ENCODE data around the gene FOXL3. TPM values are rescaled to one million over a fixed set of nuclear protein-coding genes. Genes with fewer than 3 reads are reported as not detected.

Gene FOXL3
- total RNA-seq, 6 experiments from 2014 or later: not detected

DNA sequence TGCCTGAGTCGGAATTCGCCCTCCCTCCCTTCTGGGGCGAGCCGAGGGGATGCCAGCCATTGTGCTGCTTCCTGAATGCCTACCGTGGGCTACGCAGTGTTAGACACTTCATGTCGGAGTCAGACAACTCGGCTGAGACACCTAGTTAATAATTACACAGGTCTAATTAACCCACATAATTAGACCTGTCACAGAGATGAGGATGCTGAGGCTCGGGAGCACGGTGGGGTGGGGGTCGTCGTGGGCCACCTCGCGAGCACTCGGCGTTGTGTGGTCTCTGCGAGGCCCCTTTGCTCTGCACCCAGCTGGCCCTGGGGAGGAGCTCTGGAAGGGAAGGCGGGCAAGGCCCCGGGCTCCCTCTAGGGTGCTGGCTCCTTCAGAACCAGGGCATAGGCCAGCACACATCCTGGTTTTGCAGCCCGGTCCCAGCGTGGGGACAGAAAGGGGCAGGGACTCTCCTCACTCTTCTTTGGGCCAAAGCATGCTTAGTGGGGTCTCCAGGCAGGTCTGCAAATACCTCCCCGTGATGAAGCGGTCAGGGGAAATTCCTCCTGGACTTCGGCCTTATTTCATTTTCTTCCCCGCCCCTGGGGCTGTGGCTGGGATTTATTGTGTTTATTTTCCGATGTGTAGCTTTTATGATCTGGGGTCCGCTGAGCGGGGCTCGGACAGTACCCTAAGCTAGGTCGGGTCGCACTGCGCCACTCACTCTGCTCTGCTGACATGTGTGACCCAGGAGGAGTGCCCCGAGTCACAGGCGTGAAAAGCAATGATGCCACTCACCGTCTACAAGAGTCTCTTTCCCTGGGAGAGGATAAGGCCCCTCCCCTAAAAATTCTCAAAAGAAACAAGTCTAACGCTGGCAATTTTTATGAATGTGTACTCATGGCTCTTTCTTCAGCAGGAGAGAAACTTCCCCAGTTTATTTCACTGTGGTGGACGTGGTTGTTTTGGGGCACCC lies 4.9 kb upstream of the FOXL3 start:
- TF ChIP-seq POLR2A (IDR thresholded peaks at IDR 0.05): no peak
- TF ChIP-seq, protein P1, sequence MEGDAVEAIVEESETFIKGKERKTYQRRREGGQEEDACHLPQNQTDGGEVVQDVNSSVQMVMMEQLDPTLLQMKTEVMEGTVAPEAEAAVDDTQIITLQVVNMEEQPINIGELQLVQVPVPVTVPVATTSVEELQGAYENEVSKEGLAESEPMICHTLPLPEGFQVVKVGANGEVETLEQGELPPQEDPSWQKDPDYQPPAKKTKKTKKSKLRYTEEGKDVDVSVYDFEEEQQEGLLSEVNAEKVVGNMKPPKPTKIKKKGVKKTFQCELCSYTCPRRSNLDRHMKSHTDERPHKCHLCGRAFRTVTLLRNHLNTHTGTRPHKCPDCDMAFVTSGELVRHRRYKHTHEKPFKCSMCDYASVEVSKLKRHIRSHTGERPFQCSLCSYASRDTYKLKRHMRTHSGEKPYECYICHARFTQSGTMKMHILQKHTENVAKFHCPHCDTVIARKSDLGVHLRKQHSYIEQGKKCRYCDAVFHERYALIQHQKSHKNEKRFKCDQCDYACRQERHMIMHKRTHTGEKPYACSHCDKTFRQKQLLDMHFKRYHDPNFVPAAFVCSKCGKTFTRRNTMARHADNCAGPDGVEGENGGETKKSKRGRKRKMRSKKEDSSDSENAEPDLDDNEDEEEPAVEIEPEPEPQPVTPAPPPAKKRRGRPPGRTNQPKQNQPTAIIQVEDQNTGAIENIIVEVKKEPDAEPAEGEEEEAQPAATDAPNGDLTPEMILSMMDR (IDR thresholded peaks at IDR 0.05): no peak
- Histone ChIP-seq H3K4me3 (no peak overlapping the region), H3K4me1 (no peaks in the 10 kb centered on the region), H3K36me3 (no peaks in the 10 kb centered on the region), H3K27me3 (peaks cover 5 to 8% of the 10 kb centered on the region in 2 donors), H3K9me3 (no peaks in the 10 kb centered on the region), H3K27ac (no peak overlapping the region)
- peak in 1 of 3 donors; percentile 23 for DNase-seq
- intact Hi-C loops (cut with DNase I): no loop called here
- WGBS (ENCODE audit: insufficient coverage, low coverage, low lambda C conversion rate, missing lambda C conversion rate): 69% methylated on average over 16 of the region's 37 CpGs
- ATAC-seq: peak in 1 of 4 donors; percentile 7

DNA sequence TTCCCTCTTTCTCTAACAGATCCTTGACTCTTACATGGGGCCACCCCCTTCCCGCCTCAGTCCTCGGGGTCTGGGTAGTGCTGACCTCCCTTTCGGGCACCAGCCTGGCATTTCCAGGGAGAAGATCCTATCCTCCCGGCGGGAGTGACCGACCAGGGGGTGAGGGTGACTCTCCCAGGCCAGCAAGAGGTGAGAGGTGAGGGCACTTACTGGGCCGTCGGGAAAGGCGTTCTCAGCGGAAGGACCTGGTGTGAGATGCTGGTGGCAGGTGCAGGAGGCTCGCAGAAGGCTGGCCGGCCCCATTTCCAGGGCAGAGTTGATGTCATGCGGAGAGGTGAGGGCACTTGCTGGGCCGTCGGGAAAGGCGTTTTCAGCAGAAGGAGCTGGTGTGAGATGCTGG lies 4.2 kb upstream of the FOXL3 start:
- DNase-seq (peak in 1 of 3 donors; percentile 43), ATAC-seq (no peak)
- H3K4me1 ChIP-seq: no peaks in the 10 kb centered on the region
- no peaks in the 10 kb centered on the region for H3K9me3 ChIP-seq
- no peak for TF ChIP-seq POLR2A (IDR thresholded peaks at IDR 0.05)
- TF ChIP-seq, protein P1 (IDR thresholded peaks at IDR 0.05): no peak
- no peaks in the 10 kb centered on the region for H3K36me3 ChIP-seq
- H3K27me3 ChIP-seq: peaks cover 8 to 11% of the 10 kb centered on the region in 2 donors
- no peak overlapping the region for H3K4me3 ChIP-seq
- 73% methylated on average over 13 of the region's 16 CpGs for WGBS (ENCODE audit: insufficient coverage, low coverage, low lambda C conversion rate, missing lambda C conversion rate)
- intact Hi-C loops (cut with DNase I): no loop called here
- no peak overlapping the region for H3K27ac ChIP-seq

DNA sequence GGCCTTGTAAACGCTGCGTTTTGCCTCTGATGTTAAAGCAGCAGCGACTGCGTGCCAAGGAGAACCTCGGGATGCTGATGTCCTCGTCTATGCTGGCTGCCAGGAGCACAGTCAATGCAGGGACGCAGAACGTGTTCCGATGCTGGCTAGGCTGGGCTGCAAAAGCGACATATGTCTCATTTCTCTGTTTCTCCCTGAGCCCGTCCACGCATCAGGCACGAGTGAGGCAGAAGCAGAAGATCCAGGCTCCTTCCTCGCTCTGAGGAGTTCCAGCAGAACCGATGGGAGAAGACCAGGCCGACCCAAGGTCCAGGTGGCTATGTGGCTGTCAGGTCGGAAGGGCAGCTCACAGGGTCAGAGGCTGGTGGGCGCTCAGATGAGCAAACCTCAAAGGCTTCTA lies 3.7 kb upstream of the FOXL3 start:
- Histone ChIP-seq H3K9me3 (no peaks in the 10 kb centered on the region), H3K27ac (no peak overlapping the region), H3K36me3 (no peaks in the 10 kb centered on the region), H3K27me3 (peaks cover 8 to 12% of the 10 kb centered on the region in 2 donors), H3K4me1 (no peaks in the 10 kb centered on the region), H3K4me3 (no peak overlapping the region)
- DNase-seq: peak in 1 of 3 donors; percentile 20
- no peak for TF ChIP-seq POLR2A (IDR thresholded peaks at IDR 0.05)
- TF ChIP-seq, protein P1 (IDR thresholded peaks at IDR 0.05): no peak
- WGBS (ENCODE audit: insufficient coverage, low coverage, low lambda C conversion rate, missing lambda C conversion rate): 88% methylated on average over 12 of the region's 18 CpGs
- ATAC-seq: no peak
- intact Hi-C loops (cut with DNase I): no loop called here

DNA sequence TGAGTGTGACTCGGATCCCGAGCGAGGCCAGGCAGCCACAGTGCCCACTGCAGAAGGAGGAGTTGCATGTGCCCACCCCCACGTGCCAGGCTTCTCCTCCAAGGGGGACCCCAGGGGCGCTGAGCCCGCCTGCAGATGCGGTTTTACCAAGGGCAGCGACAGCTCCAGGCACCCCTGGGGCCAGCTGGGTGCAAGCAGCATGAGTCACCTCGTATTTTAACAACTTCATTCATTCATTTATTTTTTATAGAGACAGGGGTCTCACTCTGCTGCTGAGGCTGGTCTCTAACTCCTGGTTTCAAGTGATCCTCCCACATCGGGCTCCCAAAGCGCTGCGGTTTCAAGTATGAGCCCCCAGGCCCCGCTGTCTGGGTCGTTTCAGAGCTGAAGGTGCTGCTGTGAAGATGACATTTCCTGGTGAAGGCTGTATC lies 1.3 kb upstream of the FOXL3 start:
- DNase-seq (peak in 2 of 3 donors; percentile 37), ATAC-seq (no peak)
- Histone ChIP-seq H3K4me3 (no peak overlapping the region), H3K27me3 (peaks cover 8 to 18% of the 10 kb centered on the region in 2 donors), H3K36me3 (no peaks in the 10 kb centered on the region), H3K4me1 (no peaks in the 10 kb centered on the region), H3K9me3 (no peaks in the 10 kb centered on the region), H3K27ac (no peak overlapping the region)
- 86% methylated on average over 6 of the region's 14 CpGs for WGBS (ENCODE audit: insufficient coverage, low coverage, low lambda C conversion rate, missing lambda C conversion rate)
- TF ChIP-seq POLR2A (IDR thresholded peaks at IDR 0.05): no peak
- TF ChIP-seq, protein P1 (IDR thresholded peaks at IDR 0.05): no peak
- intact Hi-C loops (cut with DNase I): no loop called here

Data from right lobe of liver (tissue), 6 donors.